Neural progenitor cell (in vitro differentiated cells): Measurements from ENCODE around the gene SYT17. TPM values are rescaled to one million over a fixed set of nuclear protein-coding genes. Genes with fewer than 3 reads are reported as not detected.
"Not testable (repeated sequence)": the region's sequence is repeated elsewhere in the genome, so short reads cannot be mapped to it uniquely, and the experiment has no call there.

Experiments
- DNase-seq: peaks from one replicate; pipeline ENCODE4 v3.0.0-alpha.2; 2016; ENCODE audit warnings: low spot score
- H2AFZ ChIP-seq: fragments of 200-600 bp; sonication (generic); replicated peaks from 2 replicates; pipeline ENCODE4 v1.6.1; 2016; ENCODE audit warnings: antibody characterized with exemption
- H3F3A ChIP-seq: fragments of 200-600 bp; sonication (generic); 2 replicates; pipeline ENCODE4 v1.6.1; 2016; ENCODE audit warnings: antibody characterized with exemption, low read depth
- H3K27ac ChIP-seq: fragments of 200-600 bp; sonication (generic); 2 replicates; pipeline ENCODE4 v1.5.1; 2016; ENCODE audit warnings: mild to moderate bottlenecking
- H3K27me3 ChIP-seq: fragments of 200-600 bp; sonication (generic); 2 replicates; pipeline ENCODE4 v1.6.1; 2016; ENCODE audit warnings: mild to moderate bottlenecking, moderate library complexity
- H3K36me3 ChIP-seq: fragments of 200-600 bp; sonication (generic); 2 replicates; pipeline ENCODE4 v1.5.1; 2016
- H3K4me1 ChIP-seq: fragments of 200-600 bp; sonication (generic); 2 replicates; pipeline ENCODE4 v1.6.1; 2016; ENCODE audit warnings: mixed run types
- H3K4me2 ChIP-seq: fragments of 200-600 bp; sonication (generic); 2 replicates; pipeline ENCODE4 v1.6.1; 2016
- H3K4me3 ChIP-seq: fragments of 200-600 bp; sonication (generic); 2 replicates; pipeline ENCODE4 v1.5.1; 2016
- H3K79me2 ChIP-seq: fragments of 200-600 bp; sonication (generic); 2 replicates; pipeline ENCODE4 v1.6.1; 2016; ENCODE audit warnings: low read depth
- H3K9ac ChIP-seq: fragments of 200-600 bp; sonication (generic); 2 replicates; pipeline ENCODE4 v1.6.1; 2016
- H3K9me3 ChIP-seq: fragments of 200-600 bp; sonication (generic); 2 replicates; pipeline ENCODE4 v1.5.1; 2016; ENCODE audit warnings: low read depth
- H4K20me1 ChIP-seq: fragments of 200-600 bp; sonication (generic); 2 replicates; pipeline ENCODE4 v1.6.1; 2016; ENCODE audit warnings: low read depth
- H3K27ac Mint-ChIP-seq: 3 replicates; pipeline ENCODE4 v1.8.0; 2021; ENCODE audit warnings: mixed read lengths
- H3K27me3 Mint-ChIP-seq: 2 replicates; pipeline ENCODE4 v1.8.0; 2022; ENCODE audit warnings: low read depth, mild to moderate bottlenecking, inconsistent platforms, moderate library complexity, mixed read lengths; ENCODE audit not compliant: insufficient read depth
- H3K36me3 Mint-ChIP-seq: 3 replicates; pipeline ENCODE4 v1.8.0; 2021; ENCODE audit warnings: mixed read lengths
- H3K4me1 Mint-ChIP-seq: 3 replicates; pipeline ENCODE4 v1.8.0; 2021; ENCODE audit warnings: mixed read lengths
- H3K4me3 Mint-ChIP-seq: 3 replicates; pipeline ENCODE4 v1.8.0; 2021; ENCODE audit warnings: mild to moderate bottlenecking, moderate library complexity, mixed read lengths
- H3K9me3 Mint-ChIP-seq: 3 replicates; pipeline ENCODE4 v1.8.0; 2020; ENCODE audit warnings: mixed read lengths
- CTCF ChIP-seq: fragments of 200-600 bp; sonication (generic); IDR thresholded peaks from 2 replicates; pipeline ENCODE4 v1.5.1; 2017; ENCODE audit warnings: antibody characterized with exemption, mild to moderate bottlenecking
- EZH2 ChIP-seq: fragments of 200-600 bp; sonication (generic); IDR thresholded peaks from 2 replicates; pipeline ENCODE4 v1.6.1; 2017; ENCODE audit warnings: antibody characterized with exemption, mild to moderate bottlenecking, moderate library complexity
- EZH2phosphoT487 ChIP-seq: fragments of 200-600 bp; sonication (generic); IDR thresholded peaks from 2 replicates; pipeline ENCODE4 v1.6.1; 2017; ENCODE audit warnings: antibody characterized with exemption
- total RNA-seq: library from RNA; depleted of rRNA; stranded (reverse); fragments of >200 nt; gene quantifications from 2 replicates; pipeline ENCODE4 v1.2.3, GENCODE V29; 2015; ENCODE audit warnings: low replicate concordance

Gene SYT17
- total RNA-seq, 1 donor from 2014 or later: 7.2 TPM

GRCh38 chr16:19185510-19185851 is 17.4 kb downstream of the SYT17 start:
- no peaks in the 10 kb centered on the region for H3K4me1 ChIP-seq
- Mint-ChIP-seq H3K4me3 (no peak overlapping the region), H3K27me3 (no peaks in the 10 kb centered on the region), H3K27ac (no peak overlapping the region), H3K4me1 (peaks cover 7% of the 10 kb centered on the region), H3K36me3 (peaks cover 33% of the 10 kb centered on the region), H3K9me3 (no peaks in the 10 kb centered on the region)
- no peak overlapping the region for H3K4me3 ChIP-seq
- no peaks in the 10 kb centered on the region for H3F3A ChIP-seq
- no peak overlapping the region for H2AFZ ChIP-seq
- H4K20me1 ChIP-seq: no peaks in the 10 kb centered on the region
- H3K9ac ChIP-seq: no peak overlapping the region
- H3K79me2 ChIP-seq: no peaks in the 10 kb centered on the region
- H3K4me2 ChIP-seq: no peak overlapping the region
- no peaks in the 10 kb centered on the region for H3K9me3 ChIP-seq
- DNase-seq: no peak
- H3K27me3 ChIP-seq: no peaks in the 10 kb centered on the region
- no peaks in the 10 kb centered on the region for H3K36me3 ChIP-seq
- no peak overlapping the region for H3K27ac ChIP-seq
- TF ChIP-seq CTCF (no peak), EZH2 (no peak), EZH2phosphoT487 (no peak)

- Histone ChIP-seq H3K27me3 (no peaks in the 10 kb centered on the region), H3K79me2 (no peaks in the 10 kb centered on the region), H3F3A (no peaks in the 10 kb centered on the region), H2AFZ (no peak overlapping the region), H3K4me3 (no peak overlapping the region), H3K4me2 (no peak overlapping the region), H3K4me1 (no peaks in the 10 kb centered on the region), H3K9ac (no peak overlapping the region), H3K36me3 (no peaks in the 10 kb centered on the region), H4K20me1 (no peaks in the 10 kb centered on the region), H3K9me3 (no peaks in the 10 kb centered on the region), H3K27ac (no peak overlapping the region)
- TF ChIP-seq EZH2: no peak
- TF ChIP-seq EZH2phosphoT487: no peak
- no peak for TF ChIP-seq CTCF
- Mint-ChIP-seq H3K27me3 (no peaks in the 10 kb centered on the region), H3K4me1 (peaks cover 7% of the 10 kb centered on the region), H3K9me3 (no peaks in the 10 kb centered on the region), H3K36me3 (peaks cover 37% of the 10 kb centered on the region), H3K4me3 (no peak overlapping the region), H3K27ac (no peak overlapping the region)
- no peak for DNase-seq
Measured at GRCh38 chr16:19186408-19186807, 18.4 kb downstream of the SYT17 start.

GRCh38 chr16:19187961-19188360 is 19.9 kb downstream of the SYT17 start:
- not testable (repeated sequence) for H3K9me3 Mint-ChIP-seq

GRCh38 chr16:19188406-19188805 is 20.4 kb downstream of the SYT17 start:
- no peak overlapping the region for H3K4me3 ChIP-seq
- Mint-ChIP-seq H3K4me3 (no peak overlapping the region), H3K27ac (no peak overlapping the region), H3K36me3 (peaks cover 37% of the 10 kb centered on the region), H3K4me1 (peaks cover 7% of the 10 kb centered on the region), H3K9me3 (no peaks in the 10 kb centered on the region), H3K27me3 (peaks cover 7% of the 10 kb centered on the region)
- no peaks in the 10 kb centered on the region for H3K9me3 ChIP-seq
- no peaks in the 10 kb centered on the region for H3K79me2 ChIP-seq
- no peak overlapping the region for H3K4me2 ChIP-seq
- TF ChIP-seq EZH2phosphoT487: no peak
- TF ChIP-seq CTCF: no peak
- TF ChIP-seq EZH2: no peak
- no peak for DNase-seq
- no peaks in the 10 kb centered on the region for H4K20me1 ChIP-seq
- H3K9ac ChIP-seq: no peak overlapping the region
- no peaks in the 10 kb centered on the region for H3K27me3 ChIP-seq
- no peak overlapping the region for H2AFZ ChIP-seq
- no peaks in the 10 kb centered on the region for H3F3A ChIP-seq
- H3K36me3 ChIP-seq: no peaks in the 10 kb centered on the region
- no peak overlapping the region for H3K27ac ChIP-seq
- no peaks in the 10 kb centered on the region for H3K4me1 ChIP-seq

More at GRCh38 chr16:19187961-19188360, 19.9 kb downstream of the SYT17 start:
- not testable (repeated sequence) for H3K27ac Mint-ChIP-seq, H3K79me2 ChIP-seq, H3K4me1 Mint-ChIP-seq, H3K9ac ChIP-seq, H3F3A ChIP-seq, H3K4me3 ChIP-seq, H2AFZ ChIP-seq, H3K4me3 Mint-ChIP-seq, H4K20me1 ChIP-seq, H3K27me3 Mint-ChIP-seq, H3K27ac ChIP-seq, H3K4me1 ChIP-seq, H3K36me3 ChIP-seq, H3K27me3 ChIP-seq, H3K4me2 ChIP-seq, DNase-seq, H3K9me3 ChIP-seq
- H3K36me3 Mint-ChIP-seq: peaks cover 41% of the 10 kb centered on the region
